ENCODE measurements around the gene FBLN7. TPM values are rescaled to one million over a fixed set of nuclear protein-coding genes. Genes with fewer than 3 reads are reported as not detected.
"Not testable (repeated sequence)": the region's sequence is repeated elsewhere in the genome, so short reads cannot be mapped to it uniquely, and the experiment has no call there.

The FBLN7 gene
- total RNA-seq, 2 experiments from 2014 or later = 40.5 to 40.6 TPM

- Mint-ChIP-seq H3K36me3 (ENCODE audit: low read depth) (peaks cover 26% of the 10 kb centered on the region), H3K4me3 (no peak overlapping the region), H3K27me3 (no peaks in the 10 kb centered on the region), H3K9me3 (ENCODE audit: low read depth) (peaks cover 2% of the 10 kb centered on the region), H3K27ac (no peak overlapping the region), H3K4me1 (peaks cover 8% of the 10 kb centered on the region)
- POLR2A ChIA-PET = no interaction called here
- ATAC-seq (no peak), DNase-seq (no peak)
- CTCF ChIA-PET = interaction anchor here (0.9 to 1.3 kb wide), 2 partner anchors 9 to 55 kb away, joined by 3 to 4 read pairs; no protein-coding TSS in a partner anchor
- intact Hi-C loops (cut with DNase I, micrococcal nuclease) = no loop called here
Observed at GRCh38 chr2:112118148-112118547, 20.0 kb upstream of the FBLN7 start.

DNA sequence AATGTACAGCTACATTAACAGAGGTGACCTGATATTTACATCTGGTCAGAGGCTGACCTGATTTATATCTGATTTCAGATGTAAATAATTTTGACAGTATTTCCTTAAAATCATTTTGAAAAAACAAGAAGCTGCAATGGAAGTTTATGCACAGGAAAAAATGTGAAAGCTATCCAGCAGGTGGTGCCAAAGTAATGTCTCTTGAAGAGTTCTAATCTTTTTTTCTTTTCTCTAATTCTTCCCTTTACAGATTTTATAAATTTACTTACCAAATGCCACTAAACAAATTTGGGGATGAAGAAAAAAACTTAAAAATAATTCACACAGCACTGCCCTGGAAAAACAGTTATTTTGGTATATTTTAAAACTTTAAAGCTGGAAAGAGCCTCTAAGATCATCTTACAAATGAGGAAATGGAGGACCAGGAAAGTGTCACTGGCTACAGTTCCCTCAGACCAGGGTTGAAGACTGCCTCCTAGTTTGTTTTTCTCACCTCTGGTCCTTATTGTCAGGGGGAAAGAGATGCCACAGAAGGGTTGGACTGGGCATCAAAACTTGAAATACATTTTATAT, 16.4 kb upstream of the FBLN7 start:
- intact Hi-C loops (cut with DNase I, micrococcal nuclease) = loop anchor here (1.0 to 10.0 kb wide), 9 partner anchors 51 to 461 kb away; partner anchors contain the start of genes RGPD8 (in 2 of the 2), ANAPC1 (in 1 of the 2) and ZC3H8 (in 1 of the 2)
- Mint-ChIP-seq H3K4me3 (no peak overlapping the region), H3K4me1 (peaks cover 12% of the 10 kb centered on the region), H3K36me3 (ENCODE audit: low read depth) (peaks cover 26% of the 10 kb centered on the region), H3K9me3 (ENCODE audit: low read depth) (peaks cover 2% of the 10 kb centered on the region), H3K27me3 (no peaks in the 10 kb centered on the region), H3K27ac (no peak overlapping the region)
- ATAC-seq = no peak
- ChIA-PET CTCF (interaction anchor here (0.6 to 3.0 kb wide), 34 partner anchors 9 to 672 kb away, joined by 3 to 29 read pairs (median 4); partner anchors contain the start of genes FBLN7 and ZC3H8), POLR2A (no interaction called here)
- peak; percentile 62 for DNase-seq

DNA sequence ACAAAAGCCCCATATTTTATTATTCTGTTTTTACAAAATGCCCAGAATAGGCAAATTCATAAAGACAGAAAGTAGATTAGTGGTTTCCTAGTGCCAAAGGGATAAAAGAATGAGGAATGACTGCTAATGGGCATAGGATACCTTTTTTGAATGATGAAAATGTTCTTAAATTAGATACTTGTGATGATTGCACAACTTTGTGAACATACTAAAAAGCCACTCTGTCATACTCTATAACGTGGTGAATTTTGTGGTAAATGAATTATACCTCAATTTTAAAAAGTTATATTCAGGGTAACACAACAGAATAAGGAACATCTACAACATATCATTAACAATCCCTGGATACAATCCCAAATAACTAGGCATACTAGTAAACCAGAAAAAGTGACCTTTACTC, 9.1 kb upstream of the FBLN7 start:
- Mint-ChIP-seq H3K27ac (no peak overlapping the region), H3K4me3 (no peak overlapping the region), H3K27me3 (no peaks in the 10 kb centered on the region), H3K36me3 (ENCODE audit: low read depth) (peaks cover 5% of the 10 kb centered on the region), H3K9me3 (ENCODE audit: low read depth) (peaks cover 11% of the 10 kb centered on the region), H3K4me1 (peaks cover 5% of the 10 kb centered on the region)
- CTCF ChIA-PET = no interaction called here
- no peak for DNase-seq
- POLR2A ChIA-PET = no interaction called here
- no peak for ATAC-seq
- intact Hi-C loops (cut with DNase I, micrococcal nuclease) = loop anchor here in 1 of 2 experiments (10.0 kb wide), 2 partner anchors 244 to 306 kb away; partner anchors contain the start of genes ANAPC1 and RGPD8

DNA sequence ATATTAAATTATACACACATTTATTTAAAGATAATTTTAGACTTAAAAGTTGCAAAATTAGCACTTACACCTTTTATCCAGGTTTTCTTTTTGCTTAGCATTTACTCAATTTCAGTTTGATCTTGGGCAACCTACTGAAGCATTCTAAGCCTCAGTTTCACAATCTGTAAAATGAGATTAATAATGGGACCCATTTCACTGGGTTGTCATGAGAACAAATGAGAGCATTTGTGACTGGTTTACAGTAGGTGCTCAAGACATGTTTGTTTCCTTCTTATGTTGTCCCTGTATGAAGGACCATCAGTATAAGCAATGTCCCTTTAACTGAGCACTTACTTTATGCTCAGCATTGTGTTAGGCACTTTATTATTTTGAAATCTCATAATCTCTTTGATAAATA, 4.8 kb upstream of the FBLN7 start:
- Mint-ChIP-seq H3K4me1 (peaks cover 12% of the 10 kb centered on the region), H3K36me3 (ENCODE audit: low read depth) (peaks cover 3% of the 10 kb centered on the region), H3K4me3 (no peak overlapping the region), H3K9me3 (ENCODE audit: low read depth) (peaks cover 8% of the 10 kb centered on the region), H3K27me3 (peaks cover 7% of the 10 kb centered on the region), H3K27ac (no peak overlapping the region)
- ChIA-PET CTCF (no interaction called here), POLR2A (no interaction called here)
- ATAC-seq = no peak
- intact Hi-C loops (cut with DNase I, micrococcal nuclease) = no loop called here
- DNase-seq = no peak

DNA sequence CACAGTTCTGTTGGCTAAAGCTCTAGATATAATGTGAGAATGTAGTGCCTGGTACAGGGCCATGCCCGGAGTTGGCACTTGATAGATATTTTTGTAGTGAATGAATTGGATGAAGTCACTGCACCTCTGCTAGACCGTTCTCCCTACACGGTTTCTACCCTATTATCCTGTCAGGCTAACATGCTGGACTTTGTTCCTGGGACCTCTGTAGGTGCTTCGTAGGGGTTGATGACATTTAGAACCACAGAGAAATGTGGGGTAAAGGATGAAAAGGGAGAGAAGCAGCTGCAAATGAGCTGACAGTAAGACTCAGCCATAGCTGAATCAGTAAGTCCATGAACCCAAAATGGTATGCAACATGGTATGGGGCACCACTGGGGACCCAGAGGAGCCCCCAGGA, 4.1 kb upstream of the FBLN7 start:
- POLR2A ChIA-PET = no interaction called here

GRCh38 chr2:112136096-112136495, 2.1 kb upstream of the FBLN7 start:
- Mint-ChIP-seq H3K27me3 (peaks cover 16% of the 10 kb centered on the region), H3K36me3 (ENCODE audit: low read depth) (peaks cover 3% of the 10 kb centered on the region), H3K9me3 (ENCODE audit: low read depth) (peaks cover 7% of the 10 kb centered on the region), H3K27ac (no peak overlapping the region), H3K4me1 (peaks cover 14% of the 10 kb centered on the region), H3K4me3 (no peak overlapping the region)
- POLR2A ChIA-PET = no interaction called here
- CTCF ChIA-PET = interaction anchor here (0.7 to 0.8 kb wide), 3 partner anchors 14 to 119 kb away, joined by 3 read pairs; partner anchors contain the start of gene ZC3H8
- intact Hi-C loops (cut with DNase I, micrococcal nuclease) = no loop called here
- ATAC-seq = no peak
- DNase-seq = no peak

More for the DNA sequence above, 4.1 kb upstream of the FBLN7 start:
- peaks cover 7% of the 10 kb centered on the region for H3K9me3 Mint-ChIP-seq (ENCODE audit: low read depth)
- H3K27me3 Mint-ChIP-seq = peaks cover 7% of the 10 kb centered on the region
- DNase-seq (no peak), ATAC-seq (no peak)
- CTCF ChIA-PET = interaction anchor here (0.6 kb wide), 1 partner anchor 75 kb away, joined by 4 read pairs; no protein-coding TSS in a partner anchor
- intact Hi-C loops (cut with DNase I, micrococcal nuclease) = no loop called here
- H3K27ac Mint-ChIP-seq = no peak overlapping the region
- peaks cover 3% of the 10 kb centered on the region for H3K36me3 Mint-ChIP-seq (ENCODE audit: low read depth)
- no peak overlapping the region for H3K4me3 Mint-ChIP-seq
- H3K4me1 Mint-ChIP-seq = peaks cover 12% of the 10 kb centered on the region

GRCh38 chr2:112137516-112138158, 548 bp upstream of the FBLN7 start:
- Mint-ChIP-seq H3K9me3 (ENCODE audit: low read depth) (peaks cover 5% of the 10 kb centered on the region), H3K27ac (peak overlapping the region; percentile 53), H3K4me3 (peak overlapping the region; percentile 46), H3K27me3 (peaks cover 16% of the 10 kb centered on the region), H3K4me1 (peaks cover 10% of the 10 kb centered on the region), H3K36me3 (ENCODE audit: low read depth) (peaks cover 3% of the 10 kb centered on the region)
- peak; percentile 31 for DNase-seq
- intact Hi-C loops (cut with DNase I, micrococcal nuclease) = no loop called here
- ChIA-PET CTCF (interaction anchor here (1.9 kb wide), 1 partner anchor 16 kb away, joined by 7 read pairs; no protein-coding TSS in a partner anchor), POLR2A (no interaction called here)
- ATAC-seq = peak; percentile 60

DNA sequence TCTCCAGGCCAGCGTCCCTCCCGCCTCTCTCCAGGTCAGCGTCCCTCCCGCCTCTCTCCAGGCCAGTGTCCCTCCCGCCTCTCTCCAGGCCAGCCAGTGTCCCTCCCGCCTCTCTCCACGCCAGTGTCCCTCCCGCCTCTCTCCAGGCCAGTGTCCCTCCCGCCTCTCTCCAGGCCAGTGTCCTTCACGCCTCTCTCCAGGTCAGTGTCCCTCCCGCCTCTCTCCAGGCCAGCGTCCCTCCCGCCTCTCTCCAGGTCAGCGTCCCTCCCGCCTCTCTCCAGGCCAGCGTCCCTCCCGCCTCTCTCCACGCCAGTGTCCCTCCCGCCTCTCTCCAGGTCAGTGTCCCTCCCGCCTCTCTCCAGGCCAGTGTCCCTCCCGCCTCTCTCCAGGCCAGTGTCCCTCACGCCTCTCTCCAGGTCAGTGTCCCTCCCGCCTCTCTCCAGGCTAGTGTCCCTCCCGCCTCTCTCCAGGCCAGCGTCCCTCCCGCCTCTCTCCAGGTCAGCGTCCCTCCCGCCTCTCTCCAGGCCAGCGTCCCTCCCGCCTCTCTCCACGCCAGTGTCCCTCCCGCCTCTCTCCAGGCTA, 939 bp downstream of the FBLN7 start:
- H3K4me1 Mint-ChIP-seq; H3K9me3 Mint-ChIP-seq (ENCODE audit: low read depth); intact Hi-C loops (cut with DNase I, micrococcal nuclease); DNase-seq; H3K27ac Mint-ChIP-seq; ATAC-seq; POLR2A ChIA-PET; CTCF ChIA-PET; H3K36me3 Mint-ChIP-seq (ENCODE audit: low read depth); H3K4me3 Mint-ChIP-seq: not testable (repeated sequence)
- H3K27me3 Mint-ChIP-seq = peaks cover 16% of the 10 kb centered on the region

DNA sequence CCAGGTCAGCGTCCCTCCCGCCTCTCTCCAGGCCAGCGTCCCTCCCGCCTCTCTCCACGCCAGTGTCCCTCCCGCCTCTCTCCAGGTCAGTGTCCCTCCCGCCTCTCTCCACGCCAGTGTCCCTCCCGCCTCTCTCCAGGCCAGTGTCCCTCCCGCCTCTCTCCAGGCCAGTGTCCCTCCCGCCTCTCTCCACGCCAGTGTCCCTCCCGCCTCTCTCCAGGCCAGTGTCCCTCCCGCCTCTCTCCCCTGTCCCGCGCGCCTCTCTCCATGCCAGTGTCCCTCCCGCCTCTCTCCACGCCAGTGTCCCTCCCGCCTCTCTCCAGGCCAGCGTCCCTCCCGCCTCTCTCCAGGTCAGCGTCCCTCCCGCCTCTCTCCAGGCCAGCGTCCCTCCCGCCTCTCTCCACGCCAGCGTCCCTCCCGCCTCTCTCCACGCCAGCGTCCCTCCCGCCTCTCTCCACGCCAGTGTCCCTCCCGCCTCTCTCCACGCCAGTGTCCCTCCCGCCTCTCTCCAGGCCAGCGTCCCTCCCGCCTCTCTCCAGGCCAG, 1.5 kb downstream of the FBLN7 start:
- H3K4me3 Mint-ChIP-seq; H3K27ac Mint-ChIP-seq; H3K4me1 Mint-ChIP-seq; POLR2A ChIA-PET; H3K9me3 Mint-ChIP-seq (ENCODE audit: low read depth); H3K36me3 Mint-ChIP-seq (ENCODE audit: low read depth); intact Hi-C loops (cut with DNase I, micrococcal nuclease); DNase-seq; ATAC-seq: not testable (repeated sequence)
- CTCF ChIA-PET = interaction anchor here (0.7 kb wide), 1 partner anchor 66 kb away, joined by 3 read pairs; no protein-coding TSS in a partner anchor
- H3K27me3 Mint-ChIP-seq = peaks cover 16% of the 10 kb centered on the region

DNA sequence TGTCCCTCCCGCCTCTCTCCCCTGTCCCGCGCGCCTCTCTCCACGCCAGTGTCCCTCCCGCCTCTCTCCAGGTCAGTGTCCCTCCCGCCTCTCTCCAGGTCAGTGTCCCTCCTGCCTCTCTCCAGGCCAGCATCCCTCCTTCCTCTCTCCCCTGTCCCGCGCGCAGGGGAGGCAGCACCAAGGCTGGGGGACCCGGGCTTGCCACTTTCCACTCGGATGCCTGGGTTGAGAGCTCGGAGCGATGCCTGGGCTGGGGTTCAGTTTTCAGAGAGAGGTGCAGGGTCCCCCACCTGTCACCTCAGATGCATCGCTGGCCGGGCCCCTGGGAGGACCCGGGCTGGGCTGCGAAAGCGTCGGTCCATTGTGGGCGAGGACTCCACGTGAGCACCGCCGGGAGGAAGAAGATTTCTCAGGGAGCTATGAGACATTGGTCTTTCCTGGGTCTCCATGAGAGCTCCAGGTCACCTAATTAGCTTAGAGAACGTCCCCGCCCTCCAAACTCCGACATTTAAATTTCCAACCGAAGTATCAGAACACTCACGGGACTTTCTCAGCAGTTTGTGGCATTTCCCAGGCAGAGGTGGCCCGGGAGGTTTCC, 2.1 kb downstream of the FBLN7 start:
- Mint-ChIP-seq H3K4me3 (no peak overlapping the region), H3K9me3 (ENCODE audit: low read depth) (no peaks in the 10 kb centered on the region), H3K36me3 (ENCODE audit: low read depth) (no peaks in the 10 kb centered on the region), H3K27ac (no peak overlapping the region), H3K4me1 (peaks cover 9% of the 10 kb centered on the region), H3K27me3 (peaks cover 16% of the 10 kb centered on the region)
- ChIA-PET CTCF (interaction anchor here (0.7 kb wide), 1 partner anchor 65 kb away, joined by 3 read pairs; no protein-coding TSS in a partner anchor), POLR2A (no interaction called here)
- DNase-seq (no peak), ATAC-seq (no peak)
- intact Hi-C loops (cut with DNase I, micrococcal nuclease) = no loop called here

DNA sequence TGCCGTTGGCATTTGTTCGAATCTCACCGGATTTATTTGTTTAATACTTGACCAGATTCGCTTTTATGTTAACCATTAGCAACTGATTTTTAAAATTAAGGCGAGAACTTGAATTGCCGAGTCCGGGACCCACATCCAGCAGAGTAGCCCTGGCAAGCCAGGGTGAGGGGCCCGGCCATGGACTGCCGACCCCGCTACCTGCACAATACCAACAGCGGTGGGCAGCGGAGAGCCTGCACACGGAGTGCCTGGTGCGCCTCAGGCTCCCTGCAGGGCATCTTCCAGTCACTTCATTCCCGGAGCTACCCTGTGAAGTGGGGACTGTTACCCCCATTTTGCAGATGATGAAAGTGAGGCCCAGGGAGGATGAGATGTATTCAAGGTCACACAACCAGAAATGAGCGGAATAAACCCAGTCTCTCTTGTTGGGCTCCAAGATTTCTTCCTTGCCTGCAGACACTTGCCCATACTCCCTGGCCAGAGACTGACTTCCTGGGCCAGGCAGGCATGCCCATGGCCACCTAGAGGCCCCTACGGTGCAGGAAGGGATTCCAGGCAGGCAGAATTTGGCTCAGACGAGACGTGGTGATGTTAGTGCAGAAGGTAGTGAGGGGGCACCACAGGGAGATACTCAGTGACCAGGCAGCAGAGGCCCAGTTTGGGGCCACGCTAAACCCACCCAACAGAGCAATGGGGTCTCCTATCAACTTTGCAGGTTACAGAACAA, 2.9 kb downstream of the FBLN7 start:
- ATAC-seq (no peak), DNase-seq (no peak)
- Mint-ChIP-seq H3K9me3 (ENCODE audit: low read depth) (no peaks in the 10 kb centered on the region), H3K27ac (no peak overlapping the region), H3K4me1 (peaks cover 9% of the 10 kb centered on the region), H3K27me3 (peaks cover 16% of the 10 kb centered on the region), H3K4me3 (no peak overlapping the region), H3K36me3 (ENCODE audit: low read depth) (no peaks in the 10 kb centered on the region)
- intact Hi-C loops (cut with DNase I, micrococcal nuclease) = no loop called here
- ChIA-PET POLR2A (no interaction called here), CTCF (interaction anchor here (0.7 kb wide), 1 partner anchor 64 kb away, joined by 3 read pairs; no protein-coding TSS in a partner anchor)
